ENCODE measurements around the gene PKIG.

The PKIG gene

GRCh38 chr20:44596876-44597275 lies 14.5 kb downstream of the PKIG start:
- TF ChIP-seq GABPA (IDR thresholded peaks at IDR 0.05; ENCODE audit: low read depth) (no peak), CTCF (IDR thresholded peaks at IDR 0.05; ENCODE audit: insufficient read depth, low read length) (no peak), SPI1 (IDR thresholded peaks at IDR 0.05; ENCODE audit: borderline replicate concordance, low read depth) (no peak), POLR2AphosphoS5 (IDR thresholded peaks at IDR 0.05; ENCODE audit: low read depth) (no peak), REST (IDR thresholded peaks at IDR 0.05; ENCODE audit: insufficient replicate concordance, low read depth) (no peak)
- H3K27me3 ChIP-seq (ENCODE audit: insufficient read depth, poor library complexity, severe bottlenecking) = no peaks in the 10 kb centered on the region
- no peak for DNase-seq (ENCODE audit: low read depth in 1 of 2, low spot score in 1 of 2)
- no peak overlapping the region for H3K27ac ChIP-seq (replicated peaks)
- no peak overlapping the region for H3K4me3 ChIP-seq (replicated peaks; ENCODE audit: insufficient read depth, low read length)

GRCh38 chr20:44597516-44597915 lies 15.1 kb downstream of the PKIG start:
- no peak for TF ChIP-seq CTCF (IDR thresholded peaks at IDR 0.05; ENCODE audit: insufficient read depth, low read length)
- TF ChIP-seq GABPA (IDR thresholded peaks at IDR 0.05; ENCODE audit: low read depth) = no peak
- TF ChIP-seq POLR2AphosphoS5 (IDR thresholded peaks at IDR 0.05; ENCODE audit: low read depth) = no peak
- TF ChIP-seq REST (IDR thresholded peaks at IDR 0.05; ENCODE audit: insufficient replicate concordance, low read depth) = no peak
- TF ChIP-seq SPI1 (IDR thresholded peaks at IDR 0.05; ENCODE audit: borderline replicate concordance, low read depth) = no peak
- Histone ChIP-seq H3K4me3 (replicated peaks; ENCODE audit: insufficient read depth, low read length) (no peak overlapping the region), H3K27me3 (ENCODE audit: insufficient read depth, poor library complexity, severe bottlenecking) (no peaks in the 10 kb centered on the region), H3K27ac (replicated peaks) (no peak overlapping the region)
- DNase-seq (ENCODE audit: low read depth in 1 of 2, low spot score in 1 of 2) = no peak

GRCh38 chr20:44597930-44598329 lies 15.6 kb downstream of the PKIG start:
- no peak overlapping the region for H3K4me3 ChIP-seq (replicated peaks; ENCODE audit: insufficient read depth, low read length)
- TF ChIP-seq CTCF (IDR thresholded peaks at IDR 0.05; ENCODE audit: insufficient read depth, low read length) = no peak
- no peak for TF ChIP-seq GABPA (IDR thresholded peaks at IDR 0.05; ENCODE audit: low read depth)
- TF ChIP-seq REST (IDR thresholded peaks at IDR 0.05; ENCODE audit: insufficient replicate concordance, low read depth) = no peak
- TF ChIP-seq POLR2AphosphoS5 (IDR thresholded peaks at IDR 0.05; ENCODE audit: low read depth) = no peak
- TF ChIP-seq SPI1 (IDR thresholded peaks at IDR 0.05; ENCODE audit: borderline replicate concordance, low read depth) = no peak
- no peak overlapping the region for H3K27ac ChIP-seq (replicated peaks)
- no peak for DNase-seq (ENCODE audit: low read depth in 1 of 2, low spot score in 1 of 2)
- H3K27me3 ChIP-seq (ENCODE audit: insufficient read depth, poor library complexity, severe bottlenecking) = no peaks in the 10 kb centered on the region

Data from HL-60 (cell line).